HepG2 (cell line): ENCODE measurements around the gene DND1. TPM values are rescaled to one million over a fixed set of nuclear protein-coding genes. Genes with fewer than 3 reads are reported as not detected.

Source experiments
- ATAC-seq: fragments of 200-7000 bp; cut with Tn5 transposase; 3 replicates; pipeline ENCODE4 v1.9.1; 2020; ENCODE audit warnings: mild to moderate bottlenecking, moderate library complexity
- BruUV-seq: library from RNA; stranded (reverse); fragments of 400-500 nt; replicated peaks from 2 replicates; lab custom pipeline; 2021; lab: Mats Ljungman, UMichigan
- CTCF ChIA-PET: fragments of 300-600 bp; formaldehyde crosslinking; extraction: SDS; loops from one replicate; lab custom pipeline; 2021; ENCODE audit warnings: low total read pairs, inconsistent platforms, low intra/inter-chr PET ratio; lab: Yijun Ruan, JAX
- POLR2A ChIA-PET: fragments of 350-600 bp; sonication (Branson Sonifier 250); formaldehyde crosslinking; loops from one replicate; lab custom pipeline; 2020; ENCODE audit warnings: antibody characterized with exemption, inconsistent platforms; lab: Yijun Ruan, JAX
- DNase-seq: peaks from one replicate; pipeline ENCODE4 v3.0.0-alpha.2; 2015; ENCODE audit warnings: low spot score
- FAIRE-seq: peaks from 3 replicates; lab custom pipeline; 2011; peaks lifted over from hg19 to GRCh38; lab: Jason Lieb, UNC
- H2AFZ ChIP-seq: one replicate; pipeline ENCODE4 v1.6.1; 2011; ENCODE audit warnings: low read length, inconsistent platforms
- H3K27ac ChIP-seq: fragments of 300-600 bp; 3 replicates; pipeline ENCODE4 v1.8.0; 2011; ENCODE audit warnings: mixed run types, mild to moderate bottlenecking, mixed read lengths, low read length, inconsistent platforms; ENCODE audit not compliant: insufficient read depth; ENCODE audit errors: extremely low read length
- H3K27me3 ChIP-seq, 2 experiments: fragments of 200-600 bp in 1 of 2; 2 replicates in 1 of 2; 3 replicates in 1 of 2; pipeline versions ENCODE4 v1.6.0 to v1.8.0; 2011; ENCODE audit warnings: low read length in 2 of 2, mild to moderate bottlenecking in 2 of 2, moderate library complexity in 2 of 2, inconsistent platforms in 1 of 2; ENCODE audit not compliant: insufficient read depth in 2 of 2, control insufficient read depth in 1 of 2
- H3K36me3 ChIP-seq, 2 experiments: fragments of 200-600 bp in 1 of 2; replicated peaks in 1 of 2; 2 replicates in 1 of 2; 3 replicates in 1 of 2; pipeline versions ENCODE4 v1.5.1 to v1.8.0; 2011; ENCODE audit warnings: low read length in 2 of 2, inconsistent platforms in 1 of 2; ENCODE audit not compliant: insufficient read depth in 2 of 2, control insufficient read depth in 1 of 2
- H3K4me1 ChIP-seq: 2 replicates; pipeline ENCODE4 v1.5.1; 2012; ENCODE audit warnings: low read length, inconsistent platforms; ENCODE audit not compliant: insufficient read depth
- H3K4me2 ChIP-seq: 2 replicates; pipeline ENCODE4 v1.6.0; 2011; ENCODE audit warnings: low read depth, low read length, inconsistent platforms
- H3K4me3 ChIP-seq, 3 experiments: fragments of 200-600 bp in 1 of 3; sonication (generic), shearing (Covaris generic) in 1 of 3; replicated peaks in 1 of 3; 2 replicates each; pipeline ENCODE4 v1.5.1; 2011 to 2016; ENCODE audit warnings: low read length in 3 of 3, inconsistent platforms in 2 of 3, low read depth in 2 of 3, mild to moderate bottlenecking in 2 of 3, control low read depth in 1 of 3, mixed read lengths in 1 of 3; ENCODE audit not compliant: insufficient read depth in 1 of 3
- H3K79me2 ChIP-seq: one replicate; pipeline ENCODE4 v1.6.1; 2011; ENCODE audit warnings: low read length, inconsistent platforms; ENCODE audit not compliant: insufficient read depth
- H3K9ac ChIP-seq: 2 replicates; pipeline ENCODE4 v1.6.0; 2011; ENCODE audit warnings: mild to moderate bottlenecking, low read depth, low read length, inconsistent platforms; ENCODE audit not compliant: insufficient read depth
- H3K9me3 ChIP-seq: 2 replicates; pipeline ENCODE4 v1.5.1; 2012; ENCODE audit warnings: mild to moderate bottlenecking, low read length
- H4K20me1 ChIP-seq: 2 replicates; pipeline ENCODE4 v1.6.0; 2011; ENCODE audit warnings: inconsistent platforms, mild to moderate bottlenecking, low read length, moderate library complexity; ENCODE audit not compliant: insufficient read depth
- ATAD3A ChIP-seq: sonication (generic); formaldehyde crosslinking; IDR thresholded peaks from 2 replicates; pipeline ENCODE4 v1.4.0; 2020; ENCODE audit warnings: missing genetic modification reagents
- BRD4 ChIP-seq: sonication (generic); formaldehyde crosslinking; IDR thresholded peaks from 2 replicates; pipeline ENCODE4 v1.4.0; 2020; ENCODE audit warnings: missing genetic modification reagents
- CREB1 ChIP-seq, 2 experiments: fragments of 450-650 bp in 1 of 2; IDR thresholded peaks; 2 replicates each; pipeline ENCODE4 v1.6.1; 2016 to 2017; ENCODE audit warnings: control low read depth in 1 of 2, mild to moderate bottlenecking in 1 of 2, missing compliant biosample characterization in 1 of 2, missing genetic modification characterization in 1 of 2
- FOXP1 ChIP-seq, 2 experiments: fragments of 450-650 bp in 1 of 2; IDR thresholded peaks; 2 replicates each; pipeline ENCODE4 v1.6.1; 2017 to 2018; ENCODE audit warnings: antibody characterized with exemption in 1 of 2
- HNF1A ChIP-seq, 2 experiments: sonication (generic) in 1 of 2; formaldehyde crosslinking in 1 of 2; IDR thresholded peaks; 2 replicates each; pipeline versions ENCODE4 v1.4.0 to v1.6.1; 2016 to 2020; ENCODE audit warnings: borderline replicate concordance in 1 of 2, low read depth in 1 of 2, mild to moderate bottlenecking in 1 of 2, missing genetic modification reagents in 1 of 2
- HOXA5 ChIP-seq: sonication (generic); formaldehyde crosslinking; IDR thresholded peaks from 2 replicates; pipeline ENCODE4 v1.4.0; 2020; ENCODE audit warnings: missing genetic modification reagents
- JDP2 ChIP-seq: sonication (generic); formaldehyde crosslinking; IDR thresholded peaks from 2 replicates; pipeline ENCODE4 v1.8.1; 2022; ENCODE audit warnings: missing genetic modification reagents, borderline replicate concordance
- LCORL ChIP-seq, 2 experiments: fragments of 450-650 bp in 1 of 2; sonication (generic) in 1 of 2; formaldehyde crosslinking in 1 of 2; IDR thresholded peaks; 2 replicates each; pipeline versions ENCODE4 v1.5.0 to v1.6.1; 2017 to 2020; ENCODE audit warnings: antibody characterized with exemption in 1 of 2, missing genetic modification reagents in 1 of 2
- MIXL1 ChIP-seq: IDR thresholded peaks from 2 replicates; pipeline ENCODE4 v1.6.1; 2016
- MXD4 ChIP-seq: IDR thresholded peaks from 2 replicates; pipeline ENCODE4 v1.6.1; 2016; ENCODE audit warnings: mild to moderate bottlenecking, missing biosample characterization, missing genetic modification reagents
- SRY ChIP-seq: sonication (generic); formaldehyde crosslinking; IDR thresholded peaks from 2 replicates; pipeline ENCODE4 v1.8.0; 2022; ENCODE audit warnings: mild to moderate bottlenecking, missing genetic modification reagents
- WGBS: methylation state at CpG from one replicate; pipeline ENCODE4 v1.1.6; 2017; ENCODE audit warnings: low lambda C conversion rate; 5-methylcytosine and 5-hydroxymethylcytosine counted together
- in situ Hi-C: cut with HindIII; loops from 2 replicates; pipeline ENCODE4 v1.10.0; 2017; ENCODE audit warnings: low pct_unique_long_range_greater_than_20kb; ENCODE audit not compliant: extremely low pct_ligation_motif_present
- intact Hi-C: fragments of 100-400 bp; cut with micrococcal nuclease; formaldehyde crosslinking; loops from one replicate; pipeline ENCODE4 v1.10.0; 2022; ENCODE audit not compliant: unreplicated experiment
- polyA plus RNA-seq, 8 experiments: library from polyadenylated mRNA; depleted of rRNA in 3 of 8; stranded (reverse) in 7 of 8; unstranded in 1 of 8; fragments of >200 nt; fragmentation: Illumina TruSeq in 4 of 8; extraction: Trizol in 4 of 8; gene quantifications; 2 replicates each; pipeline versions ENCODE4 v1.2.1 to v1.2.3, GENCODE V29; 2011 to 2016; ENCODE audit warnings: low read depth in 4 of 8, missing spikeins in 1 of 8, mixed read lengths in 1 of 8; ENCODE audit not compliant: insufficient read depth in 1 of 8
- total RNA-seq, 5 experiments: library from RNA; depleted of rRNA; stranded (reverse); fragments of >200 nt; fragmentation: Illumina TruSeq; extraction: Trizol; gene quantifications; 2 replicates each; pipeline ENCODE4 v1.2.3, GENCODE V29; 2016; ENCODE audit warnings: low read depth in 1 of 5
- TF ChIP-seq, protein P1 (sequence below): sonication (generic); formaldehyde crosslinking; IDR thresholded peaks from 2 replicates; pipeline ENCODE4 v1.8.0; 2022; ENCODE audit warnings: mild to moderate bottlenecking, missing genetic modification reagents; ENCODE audit not compliant: insufficient replicate concordance
- TF ChIP-seq, protein P2 (sequence below): sonication (generic); formaldehyde crosslinking; IDR thresholded peaks from 2 replicates; pipeline ENCODE4 v1.4.0; 2020; ENCODE audit warnings: missing genetic modification reagents
- TF ChIP-seq, protein P3 (sequence below): IDR thresholded peaks from 2 replicates; pipeline ENCODE4 v1.6.1; 2016; ENCODE audit warnings: missing genetic modification reagents, missing compliant biosample characterization

The DND1 gene
- total and polyA plus RNA-seq, 2 of the 13 experiments (the other 11 are each of a cell fraction or from before 2014, with no cell fraction given), result 0.48 to 0.55 TPM

GRCh38 chr5:140634103-140634502 is 39.3 kb downstream of the DND1 start:
- peak overlapping the region; percentile 12; the same call in 1 of the 2 replicates for H3K4me2 ChIP-seq
- POLR2A ChIA-PET, result interaction anchor here (2.1 to 6.5 kb wide), 2 partner anchors 13 to 87 kb away, joined by 11 to 84 read pairs; partner anchors contain the start of genes EIF4EBP3, IK and NDUFA2
- no peak overlapping the region for H3K4me3 ChIP-seq
- DNase-seq (no peak), FAIRE-seq (peak; percentile 62), ATAC-seq (no peak)
- CTCF ChIA-PET, result interaction anchor here (2.1 kb wide), 1 partner anchor 59 kb away, joined by 11 read pairs; no protein-coding TSS in a partner anchor
- in situ Hi-C loops, result loop anchor here (5.0 kb wide), 1 partner anchor 72 kb away; the partner anchor contains the start of genes APBB3 and SLC35A4
- H4K20me1 ChIP-seq, result no peaks in the 10 kb centered on the region
- no peaks in the 10 kb centered on the region for H3K27me3 ChIP-seq
- no peak overlapping the region for H3K9ac ChIP-seq
- no TSS peak for BruUV-seq
- no peaks in the 10 kb centered on the region for H3K36me3 ChIP-seq
- H2AFZ ChIP-seq, result no peak overlapping the region
- H3K9me3 ChIP-seq, result no peaks in the 10 kb centered on the region
- H3K79me2 ChIP-seq, result no peaks in the 10 kb centered on the region
- intact Hi-C loops, result no loop called here
- H3K27ac ChIP-seq, result peak overlapping the region; percentile 17
- H3K4me1 ChIP-seq, result peaks cover 57% of the 10 kb centered on the region
- 32% methylated on average over 3 of the region's 3 CpGs for WGBS
- TF ChIP-seq ATAD3A (CRISPR knock-in tag) (no peak), HOXA5 (no peak), BRD4 (no peak), SRY (no peak), FOXP1 (IDR thresholded peaks at IDR 0.05) (no peak), FOXP1 (CRISPR knock-in tag; IDR thresholded peaks at IDR 0.05) (peak; percentile 44), MXD4 (no peak), HNF1A (IDR thresholded peaks at IDR 0.05; ENCODE audit: low read depth) (peak; percentile 26; the same call in 1 of the 2 replicates), HNF1A (CRISPR knock-in tag; IDR thresholded peaks at IDR 0.05; ENCODE audit: borderline replicate concordance) (no peak), JDP2 (no peak), CREB1 (IDR thresholded peaks at IDR 0.05) (no peak), CREB1 (CRISPR knock-in tag; IDR thresholded peaks at IDR 0.05) (no peak), MIXL1 (CRISPR knock-in tag) (peak; percentile 75; the same call in 1 of the 2 replicates), LCORL (IDR thresholded peaks at IDR 0.05) (no peak), LCORL (CRISPR knock-in tag; IDR thresholded peaks at IDR 0.05) (0 out of 2 replicates have a peak, but pooled peaks have one; percentile 19)
- TF ChIP-seq, protein P1, sequence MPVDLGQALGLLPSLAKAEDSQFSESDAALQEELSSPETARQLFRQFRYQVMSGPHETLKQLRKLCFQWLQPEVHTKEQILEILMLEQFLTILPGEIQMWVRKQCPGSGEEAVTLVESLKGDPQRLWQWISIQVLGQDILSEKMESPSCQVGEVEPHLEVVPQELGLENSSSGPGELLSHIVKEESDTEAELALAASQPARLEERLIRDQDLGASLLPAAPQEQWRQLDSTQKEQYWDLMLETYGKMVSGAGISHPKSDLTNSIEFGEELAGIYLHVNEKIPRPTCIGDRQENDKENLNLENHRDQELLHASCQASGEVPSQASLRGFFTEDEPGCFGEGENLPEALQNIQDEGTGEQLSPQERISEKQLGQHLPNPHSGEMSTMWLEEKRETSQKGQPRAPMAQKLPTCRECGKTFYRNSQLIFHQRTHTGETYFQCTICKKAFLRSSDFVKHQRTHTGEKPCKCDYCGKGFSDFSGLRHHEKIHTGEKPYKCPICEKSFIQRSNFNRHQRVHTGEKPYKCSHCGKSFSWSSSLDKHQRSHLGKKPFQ (CRISPR knock-in tag), result peak; percentile 7
- TF ChIP-seq, protein P2, sequence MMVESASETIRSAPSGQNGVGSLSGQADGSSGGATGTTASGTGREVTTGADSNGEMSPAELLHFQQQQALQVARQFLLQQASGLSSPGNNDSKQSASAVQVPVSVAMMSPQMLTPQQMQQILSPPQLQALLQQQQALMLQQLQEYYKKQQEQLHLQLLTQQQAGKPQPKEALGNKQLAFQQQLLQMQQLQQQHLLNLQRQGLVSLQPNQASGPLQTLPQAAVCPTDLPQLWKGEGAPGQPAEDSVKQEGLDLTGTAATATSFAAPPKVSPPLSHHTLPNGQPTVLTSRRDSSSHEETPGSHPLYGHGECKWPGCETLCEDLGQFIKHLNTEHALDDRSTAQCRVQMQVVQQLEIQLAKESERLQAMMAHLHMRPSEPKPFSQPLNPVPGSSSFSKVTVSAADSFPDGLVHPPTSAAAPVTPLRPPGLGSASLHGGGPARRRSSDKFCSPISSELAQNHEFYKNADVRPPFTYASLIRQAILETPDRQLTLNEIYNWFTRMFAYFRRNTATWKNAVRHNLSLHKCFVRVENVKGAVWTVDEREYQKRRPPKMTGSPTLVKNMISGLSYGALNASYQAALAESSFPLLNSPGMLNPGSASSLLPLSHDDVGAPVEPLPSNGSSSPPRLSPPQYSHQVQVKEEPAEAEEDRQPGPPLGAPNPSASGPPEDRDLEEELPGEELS (CRISPR knock-in tag), result peak; percentile 58
- TF ChIP-seq, protein P3, sequence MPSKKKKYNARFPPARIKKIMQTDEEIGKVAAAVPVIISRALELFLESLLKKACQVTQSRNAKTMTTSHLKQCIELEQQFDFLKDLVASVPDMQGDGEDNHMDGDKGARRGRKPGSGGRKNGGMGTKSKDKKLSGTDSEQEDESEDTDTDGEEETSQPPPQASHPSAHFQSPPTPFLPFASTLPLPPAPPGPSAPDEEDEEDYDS (CRISPR knock-in tag), result 0 out of 2 replicates have a peak, but pooled peaks have one; percentile 19
